ENCODE measurements around the gene DPYSL5. TPM values are rescaled to one million over a fixed set of nuclear protein-coding genes. Genes with fewer than 3 reads are reported as not detected.

DPYSL5 gene
- total RNA-seq, 1 donor from 2014 or later, result not detected

DNA sequence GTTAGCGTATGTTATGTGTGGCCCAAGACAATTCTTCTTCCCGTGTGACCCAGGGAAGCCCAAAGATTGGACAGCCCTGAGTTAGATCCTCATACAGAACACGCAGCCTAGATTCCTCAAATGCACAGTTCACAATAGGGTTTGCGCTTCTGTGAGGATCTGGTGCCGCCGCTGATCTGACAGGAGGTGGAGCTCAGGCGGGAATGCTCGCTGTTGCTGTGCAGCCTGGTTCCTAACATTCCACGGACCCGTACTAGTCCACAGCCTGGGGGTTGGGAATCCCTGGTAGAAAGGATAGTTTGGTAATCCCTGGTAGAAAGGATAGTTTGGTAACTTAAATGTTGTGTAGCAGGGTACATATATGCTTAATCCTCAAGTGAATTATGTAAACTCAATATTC, 149.5 kb downstream of the DPYSL5 start:
- no peaks in the 10 kb centered on the region for H3K9me3 Mint-ChIP-seq
- no peaks in the 10 kb centered on the region for H3K4me1 Mint-ChIP-seq
- intact Hi-C loops (cut with micrococcal nuclease), result no loop called here
- ChIA-PET CTCF (no interaction called here), POLR2A (interaction anchor here (0.6 kb wide), 1 partner anchor 356 kb away, joined by 4 read pairs; no protein-coding TSS in a partner anchor)
- no peaks in the 10 kb centered on the region for H3K36me3 Mint-ChIP-seq (ENCODE audit: low read depth)
- ATAC-seq (ENCODE audit: low read depth) (no peak), DNase-seq (no peak)
- H3K27me3 Mint-ChIP-seq, result peaks cover 10% of the 10 kb centered on the region
- no peak overlapping the region for H3K4me3 Mint-ChIP-seq
- no peak overlapping the region for H3K27ac Mint-ChIP-seq
- TF ChIP-seq, protein P1, sequence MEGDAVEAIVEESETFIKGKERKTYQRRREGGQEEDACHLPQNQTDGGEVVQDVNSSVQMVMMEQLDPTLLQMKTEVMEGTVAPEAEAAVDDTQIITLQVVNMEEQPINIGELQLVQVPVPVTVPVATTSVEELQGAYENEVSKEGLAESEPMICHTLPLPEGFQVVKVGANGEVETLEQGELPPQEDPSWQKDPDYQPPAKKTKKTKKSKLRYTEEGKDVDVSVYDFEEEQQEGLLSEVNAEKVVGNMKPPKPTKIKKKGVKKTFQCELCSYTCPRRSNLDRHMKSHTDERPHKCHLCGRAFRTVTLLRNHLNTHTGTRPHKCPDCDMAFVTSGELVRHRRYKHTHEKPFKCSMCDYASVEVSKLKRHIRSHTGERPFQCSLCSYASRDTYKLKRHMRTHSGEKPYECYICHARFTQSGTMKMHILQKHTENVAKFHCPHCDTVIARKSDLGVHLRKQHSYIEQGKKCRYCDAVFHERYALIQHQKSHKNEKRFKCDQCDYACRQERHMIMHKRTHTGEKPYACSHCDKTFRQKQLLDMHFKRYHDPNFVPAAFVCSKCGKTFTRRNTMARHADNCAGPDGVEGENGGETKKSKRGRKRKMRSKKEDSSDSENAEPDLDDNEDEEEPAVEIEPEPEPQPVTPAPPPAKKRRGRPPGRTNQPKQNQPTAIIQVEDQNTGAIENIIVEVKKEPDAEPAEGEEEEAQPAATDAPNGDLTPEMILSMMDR (IDR thresholded peaks at IDR 0.05), result no peak

DNA sequence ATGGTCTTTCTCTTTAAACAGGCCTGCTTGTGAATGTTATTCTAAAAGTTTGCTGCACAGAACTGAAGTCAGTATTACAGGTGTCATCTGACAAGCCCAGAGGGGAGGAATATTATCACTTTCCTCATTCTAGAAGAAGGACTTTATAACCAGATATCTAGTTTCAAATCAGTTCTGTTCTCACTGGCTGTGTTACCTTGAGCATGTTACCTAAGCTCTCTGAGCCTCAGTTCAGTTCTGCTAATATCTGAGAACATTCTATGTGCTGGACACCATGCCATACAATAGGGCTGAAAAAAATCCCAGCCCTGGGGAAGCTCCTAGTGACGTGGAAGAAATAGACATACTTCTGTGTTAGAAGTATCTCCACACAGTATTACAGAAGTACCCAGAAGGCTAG, 150.4 kb downstream of the DPYSL5 start:
- intact Hi-C loops (cut with micrococcal nuclease), result no loop called here
- POLR2A ChIA-PET, result no interaction called here
- Mint-ChIP-seq H3K9me3 (no peaks in the 10 kb centered on the region), H3K27ac (no peak overlapping the region), H3K4me1 (no peaks in the 10 kb centered on the region), H3K27me3 (peaks cover 12% of the 10 kb centered on the region), H3K36me3 (ENCODE audit: low read depth) (no peaks in the 10 kb centered on the region), H3K4me3 (no peak overlapping the region)
- DNase-seq (no peak), ATAC-seq (ENCODE audit: low read depth) (no peak)
- CTCF ChIA-PET, result no interaction called here
- TF ChIP-seq, protein P1 (IDR thresholded peaks at IDR 0.05), result no peak

Other genes with a start within 250 kb of the DPYSL5 start
- not detected in 2 replicates for gene CIB4, start 206.8 kb upstream of the DPYSL5 start, total RNA-seq
- not detected in 2 replicates for gene KCNK3, start 155.4 kb upstream of the DPYSL5 start, total RNA-seq
- 11.4 and 14.2 TPM in 2 replicates for gene SLC35F6, start 83.8 kb upstream of the DPYSL5 start, total RNA-seq
- 0.42 TPM in 2 replicates for gene CENPA, start 62.1 kb upstream of the DPYSL5 start, total RNA-seq
- gene MAPRE3, start 122.5 kb downstream of the DPYSL5 start, total RNA-seq, result 4.6 and 6.3 TPM in 2 replicates
- 84.4 and 92.1 TPM in 2 replicates for gene TMEM214, start 184.8 kb downstream of the DPYSL5 start, total RNA-seq
- 14.9 and 15.2 TPM in 2 replicates for gene AGBL5, start 203.5 kb downstream of the DPYSL5 start, total RNA-seq
- 243 and 265 TPM in 2 replicates for gene OST4, start 223.5 kb downstream of the DPYSL5 start, total RNA-seq
- 0.29 and 0.69 TPM in 2 replicates for gene EMILIN1, start 230.5 kb downstream of the DPYSL5 start, total RNA-seq
- 2.2 and 2.6 TPM in 2 replicates for gene KHK, start 238.6 kb downstream of the DPYSL5 start, total RNA-seq